Stimulated activated memory B cell treated with anti-CD40 and anti-IgM and Interleukin-4, amounts not matched to agents 10 μg/mL and 1 μg/mL and 100 μg/mL, for 72 hours (primary cell): Measurements from ENCODE around the gene CTNNBL1.

ENCODE experiments used
- ATAC-seq: fragments of 150-1000 bp; cut with Tn5 transposase; 2 replicates; pipeline ENCODE4 v1.10.0; 2021
- H3K27ac Mint-ChIP-seq: one replicate; pipeline ENCODE4 v1.8.0; 2022; ENCODE audit warnings: mild to moderate bottlenecking, mixed read lengths
- H3K27me3 Mint-ChIP-seq: one replicate; pipeline ENCODE4 v1.8.0; 2022; ENCODE audit warnings: mixed read lengths
- H3K36me3 Mint-ChIP-seq: one replicate; pipeline ENCODE4 v1.8.0; 2022; ENCODE audit warnings: mixed read lengths
- H3K4me1 Mint-ChIP-seq: one replicate; pipeline ENCODE4 v1.8.0; 2022; ENCODE audit warnings: mixed read lengths
- H3K4me3 Mint-ChIP-seq: one replicate; pipeline ENCODE4 v1.8.0; 2022; ENCODE audit warnings: mild to moderate bottlenecking, moderate library complexity, mixed read lengths
- H3K9me3 Mint-ChIP-seq: one replicate; pipeline ENCODE4 v1.8.0; 2022; ENCODE audit warnings: mixed read lengths

Gene CTNNBL1

GRCh38 chr20:37808233-37809070 lies 114.6 kb downstream of the CTNNBL1 start:
- Mint-ChIP-seq H3K27ac (peak overlapping the region; percentile 99), H3K4me3 (no peak overlapping the region), H3K9me3 (no peaks in the 10 kb centered on the region), H3K27me3 (no peaks in the 10 kb centered on the region), H3K36me3 (peaks cover 65% of the 10 kb centered on the region), H3K4me1 (peaks cover 68% of the 10 kb centered on the region)
- ATAC-seq, result no peak

- no peak overlapping the region for H3K4me3 Mint-ChIP-seq
- H3K9me3 Mint-ChIP-seq, result no peaks in the 10 kb centered on the region
- no peak for ATAC-seq
- H3K4me1 Mint-ChIP-seq, result peaks cover 67% of the 10 kb centered on the region
- peaks cover 73% of the 10 kb centered on the region for H3K36me3 Mint-ChIP-seq
- no peaks in the 10 kb centered on the region for H3K27me3 Mint-ChIP-seq
- peak overlapping the region; percentile 99 for H3K27ac Mint-ChIP-seq
These were observed 116.2 kb downstream of the CTNNBL1 start for GRCh38 chr20:37810027-37810426.

- Mint-ChIP-seq H3K27ac (peak overlapping the region; percentile 55), H3K9me3 (no peaks in the 10 kb centered on the region), H3K4me3 (no peak overlapping the region), H3K27me3 (no peaks in the 10 kb centered on the region), H3K36me3 (peaks cover 44% of the 10 kb centered on the region), H3K4me1 (peaks cover 42% of the 10 kb centered on the region)
- no peak for ATAC-seq
These were observed 122.2 kb downstream of the CTNNBL1 start for GRCh38 chr20:37816003-37816402.

DNA sequence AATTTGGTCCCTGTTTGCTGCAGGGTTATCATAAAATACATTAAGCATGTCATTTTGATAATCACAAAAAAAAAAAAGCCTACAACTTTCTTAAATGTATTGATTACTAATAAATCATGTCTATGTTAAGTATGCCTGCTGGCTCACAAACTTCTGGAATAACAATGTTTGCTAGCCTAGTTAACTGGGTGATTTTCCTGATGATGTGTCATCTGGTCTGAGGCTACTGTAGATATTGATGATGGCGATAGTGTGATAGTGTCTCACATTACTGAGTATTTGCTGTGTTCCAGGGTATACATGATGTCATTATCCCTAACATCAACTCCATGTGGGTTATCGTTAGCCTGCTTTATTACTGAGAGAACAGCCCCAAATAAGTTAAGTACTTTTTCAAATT lies 122.9 kb downstream of the CTNNBL1 start:
- Mint-ChIP-seq H3K27me3 (no peaks in the 10 kb centered on the region), H3K9me3 (no peaks in the 10 kb centered on the region), H3K4me1 (peaks cover 45% of the 10 kb centered on the region), H3K36me3 (peaks cover 40% of the 10 kb centered on the region), H3K27ac (no peak overlapping the region), H3K4me3 (no peak overlapping the region)
- ATAC-seq, result no peak

GRCh38 chr20:37821696-37822095 lies 127.9 kb downstream of the CTNNBL1 start:
- Mint-ChIP-seq H3K27me3 (no peaks in the 10 kb centered on the region), H3K4me1 (peaks cover 19% of the 10 kb centered on the region), H3K9me3 (no peaks in the 10 kb centered on the region), H3K36me3 (peaks cover 23% of the 10 kb centered on the region), H3K27ac (no peak overlapping the region), H3K4me3 (no peak overlapping the region)
- no peak for ATAC-seq

DNA sequence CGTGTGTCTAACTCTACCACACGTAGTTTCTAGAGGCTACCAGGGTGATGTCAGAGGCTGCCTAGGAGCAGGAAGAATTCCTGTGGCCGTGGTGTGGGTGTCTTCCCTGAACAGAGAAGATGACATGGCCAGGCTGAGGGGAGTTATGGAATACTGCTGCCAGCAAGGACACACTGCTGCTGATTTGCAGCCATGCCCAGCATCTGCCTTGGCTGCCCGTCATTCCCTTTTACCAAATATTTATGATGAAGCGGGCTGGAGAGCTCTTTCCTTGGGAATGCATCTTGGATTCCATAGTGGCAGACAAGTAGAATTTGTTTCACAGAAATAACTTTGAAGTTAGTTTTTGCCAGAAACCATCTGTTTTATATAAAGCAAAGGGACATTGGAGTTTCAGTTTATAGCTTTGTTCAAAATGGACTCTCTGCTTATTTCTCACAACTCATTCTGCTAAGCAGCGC lies 128.3 kb downstream of the CTNNBL1 start:
- H3K27me3 Mint-ChIP-seq, result no peaks in the 10 kb centered on the region
- no peak for ATAC-seq
- H3K9me3 Mint-ChIP-seq, result no peaks in the 10 kb centered on the region
- H3K36me3 Mint-ChIP-seq, result peaks cover 23% of the 10 kb centered on the region
- no peak overlapping the region for H3K4me3 Mint-ChIP-seq
- H3K4me1 Mint-ChIP-seq, result peaks cover 19% of the 10 kb centered on the region
- no peak overlapping the region for H3K27ac Mint-ChIP-seq

DNA sequence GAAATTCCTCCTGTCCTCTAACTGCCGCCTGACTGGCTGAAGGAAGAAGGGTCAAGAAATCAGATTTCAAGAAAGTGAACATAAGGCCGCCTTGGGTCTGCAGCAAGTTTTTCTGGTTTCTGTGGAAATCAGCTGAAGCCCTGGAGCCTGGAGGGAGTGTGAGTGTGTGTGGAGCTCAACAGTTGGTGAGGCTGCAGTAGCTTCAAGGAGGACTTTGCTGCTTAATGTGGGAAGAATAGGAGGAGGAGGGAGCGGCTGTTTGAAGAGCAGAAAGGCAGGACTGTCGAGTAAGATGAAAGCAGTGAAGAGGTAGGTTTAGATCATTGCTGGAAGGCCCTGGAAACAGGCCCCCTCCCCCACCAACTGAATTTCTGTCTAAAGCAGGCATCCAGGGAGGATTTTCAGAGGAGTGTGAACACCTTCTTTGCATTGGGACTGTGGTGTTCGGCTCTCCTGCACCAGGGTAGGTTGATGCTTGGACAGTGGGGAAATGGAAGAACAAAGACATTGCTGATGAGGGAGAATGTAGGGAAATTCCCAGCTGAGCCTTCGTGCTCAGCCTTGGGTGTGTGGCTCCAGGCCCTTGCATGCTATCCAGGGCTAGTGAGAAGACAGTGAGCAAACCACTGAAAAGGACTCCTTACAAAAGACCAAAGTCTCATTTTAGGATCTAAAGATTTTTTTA lies 129.6 kb downstream of the CTNNBL1 start:
- Mint-ChIP-seq H3K27ac (peak overlapping the region; percentile 31), H3K4me1 (peaks cover 24% of the 10 kb centered on the region), H3K4me3 (no peak overlapping the region), H3K36me3 (peaks cover 30% of the 10 kb centered on the region), H3K9me3 (no peaks in the 10 kb centered on the region), H3K27me3 (no peaks in the 10 kb centered on the region)
- ATAC-seq, result peak; percentile 36

DNA sequence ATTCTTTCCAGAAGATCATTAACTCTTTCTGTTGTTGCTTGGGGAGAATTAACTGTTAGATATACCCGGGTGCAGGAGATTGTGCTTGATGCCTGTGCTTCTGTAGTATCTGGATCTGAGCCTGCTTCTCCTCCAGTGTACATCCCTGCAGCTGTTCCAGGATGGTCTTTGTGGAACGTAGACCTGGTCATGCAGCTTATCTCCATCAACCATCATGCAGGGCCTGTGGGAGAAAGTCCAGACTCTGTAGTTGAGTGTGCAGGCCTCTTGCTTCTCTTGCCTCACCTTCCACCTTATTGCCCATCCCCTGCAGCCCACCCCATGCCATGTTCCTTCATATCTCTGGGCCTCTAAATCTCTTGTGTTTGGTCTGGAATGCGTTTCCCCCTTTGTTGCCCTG lies 133.8 kb downstream of the CTNNBL1 start:
- peaks cover 23% of the 10 kb centered on the region for H3K4me1 Mint-ChIP-seq
- no peak for ATAC-seq

DNA sequence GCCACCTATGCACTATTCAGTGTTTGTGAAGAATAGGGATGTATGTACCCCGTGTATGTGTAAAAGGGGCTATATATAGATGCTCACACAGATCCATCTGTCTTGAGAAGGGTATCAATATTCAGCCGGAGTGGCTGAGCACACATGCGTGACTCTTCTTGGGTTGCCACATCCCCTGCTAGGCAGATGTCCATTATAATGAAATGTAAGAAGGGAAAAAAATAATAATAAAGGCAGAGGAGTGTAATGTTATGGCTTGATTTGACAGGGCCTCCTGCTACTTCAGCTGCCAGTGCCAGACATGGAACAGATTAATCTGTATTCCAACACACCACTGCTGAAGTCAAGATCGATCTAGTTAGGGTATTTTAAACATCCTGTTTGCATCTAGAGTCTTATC lies 134.9 kb downstream of the CTNNBL1 start:
- peaks cover 15% of the 10 kb centered on the region for H3K4me1 Mint-ChIP-seq
- H3K4me3 Mint-ChIP-seq, result no peak overlapping the region
- no peaks in the 10 kb centered on the region for H3K9me3 Mint-ChIP-seq
- H3K36me3 Mint-ChIP-seq, result peaks cover 44% of the 10 kb centered on the region
- peak overlapping the region; percentile 40 for H3K27ac Mint-ChIP-seq
- H3K27me3 Mint-ChIP-seq, result no peaks in the 10 kb centered on the region
- ATAC-seq, result no peak

More for the DNA sequence above, 133.8 kb downstream of the CTNNBL1 start:
- no peaks in the 10 kb centered on the region for H3K27me3 Mint-ChIP-seq
- no peak overlapping the region for H3K27ac Mint-ChIP-seq
- H3K9me3 Mint-ChIP-seq, result no peaks in the 10 kb centered on the region
- no peak overlapping the region for H3K4me3 Mint-ChIP-seq
- H3K36me3 Mint-ChIP-seq, result peaks cover 45% of the 10 kb centered on the region

- no peak for ATAC-seq
- Mint-ChIP-seq H3K36me3 (peaks cover 44% of the 10 kb centered on the region), H3K4me3 (no peak overlapping the region), H3K9me3 (no peaks in the 10 kb centered on the region), H3K4me1 (peaks cover 14% of the 10 kb centered on the region), H3K27ac (peak overlapping the region; percentile 40), H3K27me3 (no peaks in the 10 kb centered on the region)
These were observed 135.3 kb downstream of the CTNNBL1 start for GRCh38 chr20:37829128-37829527.

- H3K27me3 Mint-ChIP-seq, result no peaks in the 10 kb centered on the region
- no peaks in the 10 kb centered on the region for H3K9me3 Mint-ChIP-seq
- H3K4me3 Mint-ChIP-seq, result no peak overlapping the region
- peaks cover 60% of the 10 kb centered on the region for H3K36me3 Mint-ChIP-seq
- H3K27ac Mint-ChIP-seq, result no peak overlapping the region
- peaks cover 29% of the 10 kb centered on the region for H3K4me1 Mint-ChIP-seq
- ATAC-seq, result no peak
These were observed 139.5 kb downstream of the CTNNBL1 start for GRCh38 chr20:37833221-37833896.

- no peak for ATAC-seq
- Mint-ChIP-seq H3K27ac (peak overlapping the region; percentile 61), H3K4me1 (peaks cover 20% of the 10 kb centered on the region), H3K9me3 (no peaks in the 10 kb centered on the region), H3K4me3 (no peak overlapping the region), H3K36me3 (peaks cover 53% of the 10 kb centered on the region), H3K27me3 (no peaks in the 10 kb centered on the region)
These were observed 143.1 kb downstream of the CTNNBL1 start for GRCh38 chr20:37836926-37837325.

GRCh38 chr20:37837924-37838323 lies 144.1 kb downstream of the CTNNBL1 start:
- H3K9me3 Mint-ChIP-seq, result no peaks in the 10 kb centered on the region
- ATAC-seq, result no peak
- no peaks in the 10 kb centered on the region for H3K27me3 Mint-ChIP-seq
- no peak overlapping the region for H3K4me3 Mint-ChIP-seq
- H3K4me1 Mint-ChIP-seq, result peaks cover 20% of the 10 kb centered on the region
- peaks cover 61% of the 10 kb centered on the region for H3K36me3 Mint-ChIP-seq
- H3K27ac Mint-ChIP-seq, result peak overlapping the region; percentile 61

DNA sequence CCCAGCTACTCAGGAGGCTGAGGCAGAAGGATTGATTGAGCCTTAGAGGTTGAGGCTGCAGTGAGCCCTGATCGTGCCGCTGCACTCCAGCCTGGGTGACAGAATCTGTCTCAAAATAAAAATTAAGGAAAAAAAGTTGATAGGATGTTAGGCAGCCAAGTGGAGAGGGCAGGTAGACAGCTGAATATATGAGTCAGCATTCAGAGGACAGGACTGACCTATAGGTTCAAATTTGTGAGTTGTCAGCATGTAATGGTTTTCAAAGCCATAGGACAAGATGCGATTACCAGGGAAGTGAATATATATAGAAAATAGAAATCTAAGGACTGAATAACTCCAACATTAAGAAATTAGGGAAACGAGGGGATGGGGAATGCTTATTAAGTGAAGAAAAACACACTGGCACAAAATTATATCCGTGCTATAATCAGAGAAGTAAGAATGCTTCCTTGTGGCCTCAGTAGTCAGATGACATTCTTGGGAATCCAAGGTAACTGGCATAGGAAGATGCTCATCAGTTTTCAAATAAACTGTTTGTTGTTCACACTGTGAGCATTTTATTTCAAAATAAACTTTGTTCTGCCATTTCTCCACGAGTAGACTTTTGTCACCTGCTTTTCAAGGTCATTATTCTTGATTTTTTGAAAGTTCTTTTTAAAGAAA lies 145.1 kb downstream of the CTNNBL1 start:
- Mint-ChIP-seq H3K9me3 (no peaks in the 10 kb centered on the region), H3K4me3 (no peak overlapping the region), H3K27me3 (no peaks in the 10 kb centered on the region), H3K27ac (peak overlapping the region; percentile 0), H3K36me3 (peaks cover 63% of the 10 kb centered on the region), H3K4me1 (peaks cover 20% of the 10 kb centered on the region)
- no peak for ATAC-seq

GRCh38 chr20:37839432-37839827 lies 145.6 kb downstream of the CTNNBL1 start:
- Mint-ChIP-seq H3K27me3 (no peaks in the 10 kb centered on the region), H3K4me3 (no peak overlapping the region), H3K9me3 (no peaks in the 10 kb centered on the region), H3K27ac (no peak overlapping the region), H3K36me3 (peaks cover 65% of the 10 kb centered on the region), H3K4me1 (peaks cover 20% of the 10 kb centered on the region)
- ATAC-seq, result no peak
